HG03439 (cell line): Measurements from ENCODE around the gene CA5B.
"Not testable (repeated sequence)": the region's sequence is repeated elsewhere in the genome, so short reads cannot be mapped to it uniquely, and the experiment has no call there.

Source experiments
- ATAC-seq: cut with Tn5 transposase; IDR thresholded peaks from one replicate; pipeline ENCODE4 v1.9.1; 2021; ENCODE audit warnings: mild to moderate bottlenecking, moderate library complexity; ENCODE audit not compliant: unreplicated experiment

CA5B gene

DNA sequence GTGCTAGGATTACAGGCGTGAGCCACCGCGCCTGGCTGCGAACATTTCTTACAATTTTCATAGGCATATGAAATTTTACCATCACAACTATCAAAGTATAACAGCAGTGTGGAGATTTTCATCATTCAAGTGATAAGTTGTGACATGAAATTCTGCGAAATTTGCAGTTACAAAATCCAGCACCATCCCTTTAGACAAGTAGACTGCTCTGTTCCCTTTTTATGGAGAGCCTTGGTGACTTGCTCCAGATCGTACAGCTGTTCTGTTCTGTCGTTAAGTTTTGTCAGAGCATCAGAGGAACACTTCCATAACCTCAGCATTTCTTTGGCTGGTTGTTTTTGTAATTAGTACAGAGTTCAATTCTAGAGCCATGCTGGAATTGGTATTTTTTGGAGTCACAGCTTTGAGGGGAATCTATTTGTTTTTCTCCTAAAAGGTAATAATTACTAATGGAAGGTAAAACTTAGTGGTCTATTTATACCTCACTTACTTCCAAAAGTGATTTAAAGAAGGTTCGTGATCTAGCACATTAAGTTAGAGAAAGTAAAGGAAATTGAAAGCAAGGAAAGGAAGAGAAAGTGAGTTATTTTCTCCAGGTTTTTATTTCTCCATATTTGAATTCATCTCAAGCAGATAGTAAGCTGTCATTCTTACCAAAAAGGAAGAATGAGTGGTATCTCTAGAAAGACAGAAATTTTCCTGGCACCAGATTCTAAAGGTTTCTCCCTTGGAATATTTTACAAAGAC is 74.3 kb downstream of the CA5B start:
- no peak for ATAC-seq

DNA sequence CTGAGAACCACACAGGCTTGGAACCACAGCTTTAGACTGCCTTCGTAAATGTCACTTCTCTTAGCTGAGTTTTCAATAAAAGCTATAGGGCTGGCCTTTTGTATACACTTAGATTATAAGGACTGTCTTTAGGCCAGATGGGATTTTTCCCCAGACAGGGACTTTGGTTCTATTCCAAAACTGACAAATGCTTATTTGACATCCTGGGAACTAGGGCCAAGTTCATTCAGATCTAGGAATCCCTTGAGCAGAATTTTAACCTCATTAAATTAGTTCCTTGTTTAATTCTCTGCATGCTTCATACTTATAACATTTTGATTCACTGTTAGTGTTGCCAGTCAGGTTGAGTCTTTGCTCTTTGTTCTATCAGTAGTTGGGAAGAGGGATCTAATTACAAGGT is 75.3 kb downstream of the CA5B start:
- ATAC-seq = no peak

DNA sequence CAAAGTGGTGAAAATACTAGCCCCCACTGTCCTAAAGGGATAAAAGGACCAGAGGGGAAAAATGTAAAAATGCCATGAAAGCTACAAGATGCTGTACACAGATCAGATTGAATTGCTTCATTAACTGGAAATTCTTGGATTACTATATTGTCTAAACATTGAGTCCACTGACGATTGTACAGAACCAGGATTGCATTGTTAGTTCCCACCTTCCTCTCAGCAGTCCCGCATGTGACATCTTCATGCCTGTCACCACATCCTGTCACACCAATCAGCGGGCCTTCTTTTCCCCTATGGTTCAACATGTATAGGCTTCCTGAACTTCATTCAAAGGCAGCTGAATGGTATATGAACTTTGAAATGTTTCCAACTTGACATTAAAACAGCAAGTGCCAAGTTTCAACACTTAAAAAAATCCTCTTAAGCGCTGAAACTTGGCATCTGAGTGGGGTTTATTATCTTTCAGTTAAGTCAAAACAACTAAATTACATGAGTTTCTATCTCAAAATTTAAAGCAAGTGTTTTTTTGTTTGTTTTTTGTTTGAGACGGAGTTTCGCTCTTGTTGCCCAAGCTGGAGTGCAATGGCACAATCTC is 76.8 kb downstream of the CA5B start:
- ATAC-seq = no peak

DNA sequence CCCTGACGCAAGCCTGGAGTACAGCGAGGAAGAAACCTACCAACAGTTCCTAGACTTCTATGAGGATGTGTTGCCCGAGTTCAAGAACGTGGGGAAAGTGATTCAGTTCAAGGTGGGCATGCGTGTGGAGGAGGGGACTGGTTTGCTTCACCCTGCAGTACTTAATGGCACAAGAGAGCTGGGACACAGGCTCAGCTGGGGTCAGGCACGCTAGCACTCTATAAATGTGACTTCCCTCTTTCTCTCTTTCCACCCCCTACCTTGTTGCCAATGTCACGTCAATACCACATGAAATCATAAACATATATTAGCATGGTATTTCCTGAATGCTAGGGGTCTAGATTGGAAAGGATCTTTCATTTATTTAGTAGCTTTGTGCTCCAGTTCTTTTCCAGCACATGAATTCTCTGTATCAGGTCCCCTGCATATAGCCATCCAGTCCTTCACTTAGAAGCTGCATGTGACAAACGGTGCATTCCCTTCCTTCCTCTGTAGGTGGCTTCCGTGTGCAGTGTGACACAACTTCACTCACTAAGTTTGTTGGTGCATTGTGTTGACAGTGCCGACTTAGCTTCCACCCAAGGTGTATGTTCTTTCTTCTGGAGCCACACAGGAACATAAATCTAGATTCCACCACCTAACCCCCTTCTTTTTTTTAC is 77.8 kb downstream of the CA5B start:
- ATAC-seq = no peak

DNA sequence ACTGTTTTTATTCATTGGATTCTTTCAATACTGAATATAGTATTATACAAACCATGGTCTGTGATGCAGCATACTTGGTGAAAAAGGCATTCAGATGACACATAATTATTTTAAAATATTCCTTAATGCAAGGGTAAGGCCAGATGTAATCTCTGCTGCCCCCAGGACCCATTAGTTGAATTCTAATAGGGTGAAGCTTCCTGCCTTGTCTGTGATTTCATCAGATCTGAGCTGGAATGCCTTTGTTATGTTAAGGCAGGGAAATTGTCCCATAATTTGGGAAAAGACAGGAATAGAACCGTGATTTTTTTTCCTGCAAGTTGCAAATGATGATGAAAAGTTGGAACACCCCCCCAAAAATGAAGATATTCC is 78.4 kb downstream of the CA5B start:
- ATAC-seq = no peak

DNA sequence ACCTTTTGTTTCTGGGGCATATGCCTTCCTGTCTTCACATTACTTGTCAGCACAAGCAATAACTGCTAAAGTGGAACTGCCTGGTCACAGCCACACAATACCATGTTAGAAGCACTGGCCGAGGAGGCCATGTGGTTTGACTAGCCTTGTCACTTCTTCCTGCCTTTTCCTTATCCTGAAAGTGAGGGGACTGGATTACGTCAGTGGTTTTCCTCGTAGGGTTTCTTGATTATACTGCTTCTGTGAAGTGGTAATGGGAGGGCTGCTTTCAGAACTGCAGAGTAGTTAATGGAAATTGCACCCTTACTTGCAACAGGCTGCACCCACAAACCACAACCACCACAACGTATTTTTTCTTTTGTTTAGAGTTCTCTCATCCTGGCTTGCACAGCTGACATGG is 78.8 kb downstream of the CA5B start:
- ATAC-seq = no peak

DNA sequence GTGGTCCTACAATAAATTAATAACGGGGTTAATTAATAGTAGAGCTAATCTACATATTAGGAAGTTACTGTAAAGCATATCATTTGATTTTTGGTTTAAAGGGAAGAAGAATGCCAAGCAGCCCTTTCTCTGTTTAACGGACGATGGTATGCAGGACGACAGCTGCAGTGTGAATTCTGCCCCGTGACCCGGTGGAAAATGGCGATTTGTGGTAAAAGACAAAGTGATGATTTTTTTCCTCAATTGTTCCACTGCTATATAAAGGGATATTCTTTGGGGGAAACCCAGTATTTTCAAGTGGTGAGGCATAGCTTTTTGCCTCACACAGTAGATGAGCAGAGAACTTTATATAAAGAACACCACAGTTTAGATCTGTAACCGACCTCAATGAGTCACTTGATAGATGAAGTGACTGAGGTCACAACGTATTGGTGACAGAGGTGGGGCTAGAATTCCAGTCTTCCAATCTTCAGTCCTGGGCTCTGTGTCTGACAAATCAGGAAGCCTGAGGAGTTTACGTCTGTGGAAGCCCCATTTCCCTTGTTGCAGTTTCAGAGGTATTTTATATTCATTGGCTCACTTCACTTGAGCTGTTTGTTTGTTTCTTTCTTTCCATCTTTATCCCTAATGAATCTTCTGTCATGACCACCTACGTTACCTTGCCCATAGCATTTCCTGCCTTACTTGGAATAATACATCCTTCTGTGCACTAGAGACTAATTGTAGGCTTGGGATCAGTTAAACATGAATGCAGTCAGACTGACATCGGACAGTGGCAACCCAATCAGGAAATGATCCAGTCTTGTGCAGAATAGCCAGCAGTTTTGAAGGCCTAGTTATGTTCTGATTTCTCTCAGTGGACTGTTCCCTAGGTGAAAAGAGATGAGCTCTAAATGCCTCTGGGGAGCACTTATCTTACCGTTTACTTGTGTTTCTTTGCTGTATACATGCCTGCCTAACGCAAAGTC is 82.3 kb downstream of the CA5B start:
- ATAC-seq = no peak

DNA sequence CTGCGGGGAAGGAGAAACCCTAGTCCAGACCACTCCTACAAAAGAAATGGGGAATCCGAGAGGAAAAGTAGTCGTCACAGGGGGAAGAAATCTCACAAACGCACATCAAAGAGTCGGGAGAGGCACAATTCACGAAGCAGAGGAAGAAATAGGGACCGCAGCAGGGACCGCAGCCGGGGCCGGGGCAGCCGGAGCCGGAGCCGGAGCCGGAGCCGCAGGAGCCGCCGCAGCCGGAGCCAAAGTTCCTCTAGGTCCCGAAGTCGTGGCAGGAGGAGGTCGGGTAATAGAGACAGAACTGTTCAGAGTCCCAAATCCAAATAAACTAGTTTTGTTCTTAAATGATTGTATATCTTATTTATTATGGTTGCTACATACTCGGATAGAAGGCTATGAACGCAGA is 84.9 kb downstream of the CA5B start:
- no peak for ATAC-seq

DNA sequence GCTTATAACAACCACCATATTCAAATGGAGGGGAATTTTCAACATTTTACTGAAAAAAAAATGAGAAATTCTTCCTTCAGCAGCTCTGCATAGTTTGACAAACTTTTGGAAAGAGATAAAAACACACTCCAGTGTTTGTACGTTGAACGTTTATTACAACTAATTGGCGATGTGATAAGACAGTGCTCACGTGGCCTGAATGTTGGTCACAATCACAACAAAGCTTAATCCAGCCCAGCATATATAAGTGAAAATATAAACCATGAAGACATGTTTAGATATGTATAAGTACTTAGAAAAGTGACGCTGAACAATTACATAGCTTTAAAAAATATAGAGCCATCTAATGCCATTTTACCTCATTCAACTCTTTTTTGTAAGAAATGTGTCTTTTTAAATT is 87.9 kb downstream of the CA5B start:
- ATAC-seq = no peak

DNA sequence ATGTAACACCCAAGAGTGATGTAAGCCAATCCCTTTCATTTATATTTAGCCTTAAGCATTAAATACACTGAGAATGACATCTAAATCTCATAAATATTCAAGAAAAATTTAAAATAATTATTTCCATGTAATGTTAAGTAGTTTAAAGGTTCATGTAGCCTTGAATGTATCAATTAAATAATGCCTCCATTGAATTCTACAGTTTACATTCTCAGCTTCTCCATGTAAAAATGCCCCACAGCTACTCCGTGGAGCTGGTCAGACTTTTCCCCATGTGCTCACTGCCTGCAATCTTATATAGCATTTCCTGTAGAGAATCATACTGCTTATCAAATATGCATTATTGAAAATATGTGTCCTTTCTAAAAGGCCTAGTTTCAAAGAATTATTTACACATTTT is 91.1 kb downstream of the CA5B start:
- no peak for ATAC-seq

DNA sequence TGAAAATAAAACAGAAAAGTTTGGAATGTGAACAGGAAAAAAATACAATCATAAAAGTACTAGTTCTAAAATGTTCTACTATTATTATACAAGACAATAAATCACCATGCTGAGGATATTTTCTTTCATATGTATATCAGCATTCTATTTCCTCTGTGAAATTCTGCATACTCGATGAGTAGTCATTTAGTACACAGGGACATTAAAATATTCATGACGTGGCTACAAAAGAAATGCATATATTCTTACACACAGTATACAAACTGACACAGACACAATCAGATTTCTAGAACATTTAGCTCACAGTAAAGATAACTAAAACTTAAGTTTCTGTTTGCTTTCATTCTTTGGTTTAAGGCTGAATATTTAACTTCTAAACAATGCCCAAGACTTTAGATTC is 93.3 kb downstream of the CA5B start:
- ATAC-seq = not testable (repeated sequence)

DNA sequence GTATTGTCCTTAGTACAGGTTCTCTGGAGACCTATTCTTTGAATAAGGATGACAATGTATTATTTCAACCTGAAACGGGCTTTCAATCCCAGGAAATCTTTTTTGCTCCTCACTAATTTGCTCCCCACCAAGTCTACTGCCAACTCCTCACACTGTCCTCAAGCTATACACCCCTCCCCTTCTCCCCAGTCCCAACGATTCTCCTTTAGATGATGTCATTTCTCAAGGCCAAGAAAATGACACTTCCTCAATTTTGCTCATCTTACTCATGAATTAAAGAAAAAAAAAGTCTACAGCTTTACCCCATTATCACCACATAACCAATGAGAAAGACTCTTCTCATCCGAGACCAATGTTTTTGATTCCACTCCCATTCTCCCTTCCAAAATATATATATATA is 96.0 kb downstream of the CA5B start:
- ATAC-seq = no peak

DNA sequence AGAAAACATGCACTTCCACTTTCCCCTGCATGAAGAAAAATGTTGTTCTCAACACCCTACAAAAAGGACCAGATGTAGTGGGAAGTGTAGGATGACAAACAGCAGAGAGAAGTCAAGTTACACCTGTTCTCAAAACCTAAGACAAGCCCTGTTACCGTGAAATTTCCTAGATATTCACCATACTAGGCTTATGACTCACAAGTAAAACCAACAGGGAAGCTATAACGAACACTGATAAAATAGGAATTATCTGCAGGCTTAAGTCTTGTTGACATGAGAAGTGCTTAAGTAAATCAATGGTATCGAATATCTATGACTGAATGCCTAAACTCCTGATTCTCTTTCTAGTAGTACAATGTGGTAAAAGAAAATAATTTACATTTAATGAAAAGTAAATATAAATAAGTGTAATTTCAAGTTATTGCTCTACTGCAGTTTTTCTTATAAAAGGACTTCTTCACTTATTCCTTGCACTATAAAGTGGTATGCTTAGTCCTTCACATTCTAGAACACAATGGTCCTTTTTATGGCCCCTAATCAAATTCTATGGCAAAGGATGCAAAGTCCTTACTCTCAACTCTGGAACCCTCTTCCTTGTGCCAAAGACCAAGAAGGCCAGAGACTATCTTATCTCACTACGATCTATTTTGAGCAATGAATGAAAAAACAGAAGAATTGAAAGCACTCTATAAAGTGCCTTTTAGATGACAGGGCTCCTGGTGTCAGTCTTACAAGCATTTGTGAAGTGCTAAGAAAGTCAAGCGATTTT is 96.9 kb downstream of the CA5B start:
- ATAC-seq = no peak
